Stimulated activated CD4-positive, alpha-beta T cell treated with anti-CD3 and anti-CD28 coated beads, TNF-alpha, amount 100 ng/mL, for 48 hours (primary cell): ENCODE data around the gene RNF41.

ENCODE experiments used
- DNase-seq, 3 donors: peaks; one replicate each; pipeline ENCODE4 v3.0.0-alpha.2; 2020; ENCODE audit warnings: low read depth in 3 of 3

The RNF41 gene

DNA sequence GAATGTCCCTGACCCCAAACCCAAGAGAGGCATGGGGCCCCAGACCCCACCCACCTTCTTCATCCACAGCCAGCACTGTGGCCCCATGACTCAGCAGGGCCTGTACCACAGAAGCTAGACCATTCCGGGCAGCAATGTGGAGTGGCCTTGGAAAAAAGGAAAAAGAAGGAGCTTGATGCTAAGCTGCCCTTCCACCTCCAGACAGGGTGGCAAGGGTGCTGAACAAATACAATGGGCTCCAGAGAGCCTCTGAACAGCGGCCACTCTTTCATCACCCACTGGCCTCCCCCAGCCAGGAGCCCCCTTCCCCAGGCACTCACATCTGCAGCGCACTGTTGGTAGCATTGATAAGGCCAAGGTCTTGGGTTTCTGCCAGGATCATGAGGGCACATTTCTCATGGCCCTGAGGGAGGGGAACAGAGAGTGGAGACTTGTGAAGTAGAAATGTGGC, 22.0 kb upstream of the RNF41 start:
- no peak for DNase-seq

GRCh38 chr12:56242986-56243385, 21.3 kb upstream of the RNF41 start:
- no peak for DNase-seq

- DNase-seq: no peak
Measured at GRCh38 chr12:56241424-56242303, 19.9 kb upstream of the RNF41 start.

- DNase-seq: no peak
Measured at GRCh38 chr12:56237552-56237951, 15.8 kb upstream of the RNF41 start.

- DNase-seq: no peak
Measured at GRCh38 chr12:56236985-56237384, 15.3 kb upstream of the RNF41 start.

- DNase-seq: no peak
Measured at GRCh38 chr12:56236091-56236490, 14.4 kb upstream of the RNF41 start.

GRCh38 chr12:56234746-56235436, 13.2 kb upstream of the RNF41 start:
- no peak for DNase-seq

DNA sequence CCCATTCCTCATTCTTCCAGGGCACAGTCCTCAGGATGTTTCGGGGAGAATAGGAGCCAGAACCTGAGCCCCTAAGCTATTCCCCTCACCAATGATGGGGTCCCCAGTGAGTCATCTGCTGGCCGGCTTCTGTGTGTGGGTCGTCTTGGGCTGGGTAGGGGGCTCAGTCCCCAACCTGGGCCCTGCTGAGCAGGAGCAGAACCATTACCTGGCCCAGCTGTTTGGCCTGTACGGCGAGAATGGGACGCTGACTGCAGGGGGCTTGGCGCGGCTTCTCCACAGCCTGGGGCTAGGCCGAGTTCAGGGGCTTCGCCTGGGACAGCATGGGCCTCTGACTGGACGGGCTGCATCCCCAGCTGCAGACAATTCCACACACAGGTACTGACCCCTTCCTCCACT, 9.5 kb upstream of the RNF41 start:
- no peak for DNase-seq

- no peak for DNase-seq
Measured at GRCh38 chr12:56230432-56231183, 8.9 kb upstream of the RNF41 start.

- DNase-seq: no peak
Measured at GRCh38 chr12:56229916-56230431, 8.3 kb upstream of the RNF41 start, which contains the start of gene SLC39A5. TSS of gene SLC39A5 (plus strand) at chr12:56230051. CDS start at chr12:56231275, 1,224 bp downstream.

- no peak for DNase-seq
Measured at GRCh38 chr12:56229082-56229481, 7.4 kb upstream of the RNF41 start.

- DNase-seq: no peak
Measured at GRCh38 chr12:56224954-56225353, 3.2 kb upstream of the RNF41 start.

- peak; percentile 92 to 94 (median 93) for DNase-seq
Measured at GRCh38 chr12:56224102-56224701, 2.5 kb upstream of the RNF41 start, which contains the start of gene NABP2. TSS of gene NABP2 (plus strand) at chr12:56224342. CDS start at chr12:56224857, 515 bp downstream.

- DNase-seq: no peak
Measured at GRCh38 chr12:56223571-56224101, 1.9 kb upstream of the RNF41 start.

- DNase-seq: no peak
Measured at GRCh38 chr12:56222531-56222895, 791 bp upstream of the RNF41 start.

DNA sequence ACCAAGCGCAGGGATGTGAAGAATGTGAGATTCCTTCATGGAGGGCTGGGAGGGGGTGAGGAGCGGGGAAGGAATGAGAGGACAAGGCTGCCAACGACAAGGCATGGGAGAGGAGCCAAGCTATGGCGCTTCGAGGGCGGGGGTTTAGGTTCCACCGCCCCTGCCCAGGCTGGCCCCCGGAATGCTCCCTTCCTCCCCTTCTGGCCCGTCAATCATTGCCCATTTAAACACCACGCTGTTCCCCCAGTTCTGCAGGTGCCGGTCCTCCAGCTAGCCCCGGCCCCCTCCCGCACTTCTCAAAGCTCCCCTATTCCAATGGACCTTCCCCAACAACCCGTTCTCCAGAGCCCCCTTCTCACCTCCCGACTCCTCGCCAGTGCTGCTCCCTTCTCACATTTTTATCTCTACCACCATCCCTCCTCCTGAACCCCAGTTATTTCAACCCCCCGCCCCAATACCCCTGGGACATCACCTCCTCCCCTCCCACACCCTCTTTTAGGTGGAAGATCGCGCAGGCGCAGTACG, 428 bp downstream of the RNF41 start:
- DNase-seq: no peak

- no peak for DNase-seq
Measured at GRCh38 chr12:56220611-56221231, 1.0 kb downstream of the RNF41 start.

GRCh38 chr12:56219840-56220239, 1.9 kb downstream of the RNF41 start:
- no peak for DNase-seq

DNA sequence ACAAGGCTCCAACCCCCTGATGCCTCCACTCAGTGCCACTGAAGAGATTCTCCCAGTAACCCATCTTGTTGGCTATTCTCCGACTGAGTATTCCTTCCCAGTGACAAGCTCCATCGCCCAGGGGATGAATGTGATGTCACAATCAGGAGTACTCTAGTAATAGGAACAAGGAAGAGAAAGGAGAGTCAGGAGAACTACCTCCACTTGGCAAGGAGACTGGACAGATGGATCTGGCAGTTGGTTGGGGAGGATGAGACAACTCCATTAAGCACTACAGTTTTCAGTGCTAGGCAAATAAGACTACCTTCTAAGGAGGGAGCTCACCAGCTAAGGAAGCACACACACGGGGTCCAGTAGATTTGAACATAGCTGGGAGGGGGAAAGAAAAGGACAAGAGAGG, 5.3 kb downstream of the RNF41 start:
- DNase-seq: no peak

GRCh38 chr12:56213878-56214277, 7.8 kb downstream of the RNF41 start:
- no peak for DNase-seq

GRCh38 chr12:56212361-56212760, 9.4 kb downstream of the RNF41 start:
- no peak for DNase-seq
